NCI-H510A (cell line): ENCODE data around the gene NUDT4B.
"Not testable (repeated sequence)": the region's sequence is repeated elsewhere in the genome, so short reads cannot be mapped to it uniquely, and the experiment has no call there.

ENCODE experiments used
- DNase-seq: peaks from one replicate; lab custom pipeline; 2025; lab: John Stamatoyannopoulos, UW

NUDT4B gene

GRCh38 chr1:148738667-148739066 lies 9.9 kb upstream of the NUDT4B start:
- not testable (repeated sequence) for DNase-seq

GRCh38 chr1:148743200-148743599 lies 5.4 kb upstream of the NUDT4B start:
- DNase-seq: not testable (repeated sequence)

- DNase-seq: not testable (repeated sequence)
Measured at GRCh38 chr1:148743726-148744720, 4.6 kb upstream of the NUDT4B start.

GRCh38 chr1:148749335-148749681 lies 734 bp downstream of the NUDT4B start:
- not testable (repeated sequence) for DNase-seq

GRCh38 chr1:148756231-148756630 lies 7.7 kb downstream of the NUDT4B start:
- not testable (repeated sequence) for DNase-seq

- not testable (repeated sequence) for DNase-seq
Measured at GRCh38 chr1:148757446-148757845, 8.9 kb downstream of the NUDT4B start.

- DNase-seq: not testable (repeated sequence)
Measured at GRCh38 chr1:148758412-148758811, 9.8 kb downstream of the NUDT4B start.

GRCh38 chr1:148758925-148759324 lies 10.4 kb downstream of the NUDT4B start:
- not testable (repeated sequence) for DNase-seq

GRCh38 chr1:148759749-148760148 lies 11.2 kb downstream of the NUDT4B start:
- DNase-seq: not testable (repeated sequence)

- DNase-seq: not testable (repeated sequence)
Measured at GRCh38 chr1:148760206-148760605, 11.6 kb downstream of the NUDT4B start.

- DNase-seq: not testable (repeated sequence)
Measured at GRCh38 chr1:148761360-148761759, 12.8 kb downstream of the NUDT4B start.

GRCh38 chr1:148765238-148766019 lies 16.9 kb downstream of the NUDT4B start:
- DNase-seq: not testable (repeated sequence)

- DNase-seq: not testable (repeated sequence)
Measured at GRCh38 chr1:148768541-148768940, 20.0 kb downstream of the NUDT4B start.

- DNase-seq: not testable (repeated sequence)
Measured at GRCh38 chr1:148769495-148769894, 20.9 kb downstream of the NUDT4B start.

- DNase-seq: not testable (repeated sequence)
Measured at GRCh38 chr1:148773690-148774089, 25.1 kb downstream of the NUDT4B start.

- DNase-seq: not testable (repeated sequence)
Measured at GRCh38 chr1:148774102-148774501, 25.5 kb downstream of the NUDT4B start.

GRCh38 chr1:148775263-148775662 lies 26.7 kb downstream of the NUDT4B start:
- not testable (repeated sequence) for DNase-seq

- not testable (repeated sequence) for DNase-seq
Measured at GRCh38 chr1:148777649-148778048, 29.1 kb downstream of the NUDT4B start.

GRCh38 chr1:148780404-148780803 lies 31.8 kb downstream of the NUDT4B start:
- not testable (repeated sequence) for DNase-seq

GRCh38 chr1:148791543-148792099 lies 43.0 kb downstream of the NUDT4B start:
- DNase-seq: not testable (repeated sequence)

GRCh38 chr1:148793762-148794332 lies 45.3 kb downstream of the NUDT4B start:
- not testable (repeated sequence) for DNase-seq
